KG1 (cell line): Measurements from ENCODE around the gene APOL3.
"Not testable (repeated sequence)": the region's sequence is repeated elsewhere in the genome, so short reads cannot be mapped to it uniquely, and the experiment has no call there.

ENCODE experiments used
- DNase-seq: peaks from one replicate; lab custom pipeline; 2025; lab: John Stamatoyannopoulos, UW

The APOL3 gene, protein sequence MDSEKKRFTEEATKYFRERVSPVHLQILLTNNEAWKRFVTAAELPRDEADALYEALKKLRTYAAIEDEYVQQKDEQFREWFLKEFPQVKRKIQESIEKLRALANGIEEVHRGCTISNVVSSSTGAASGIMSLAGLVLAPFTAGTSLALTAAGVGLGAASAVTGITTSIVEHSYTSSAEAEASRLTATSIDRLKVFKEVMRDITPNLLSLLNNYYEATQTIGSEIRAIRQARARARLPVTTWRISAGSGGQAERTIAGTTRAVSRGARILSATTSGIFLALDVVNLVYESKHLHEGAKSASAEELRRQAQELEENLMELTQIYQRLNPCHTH

DNA sequence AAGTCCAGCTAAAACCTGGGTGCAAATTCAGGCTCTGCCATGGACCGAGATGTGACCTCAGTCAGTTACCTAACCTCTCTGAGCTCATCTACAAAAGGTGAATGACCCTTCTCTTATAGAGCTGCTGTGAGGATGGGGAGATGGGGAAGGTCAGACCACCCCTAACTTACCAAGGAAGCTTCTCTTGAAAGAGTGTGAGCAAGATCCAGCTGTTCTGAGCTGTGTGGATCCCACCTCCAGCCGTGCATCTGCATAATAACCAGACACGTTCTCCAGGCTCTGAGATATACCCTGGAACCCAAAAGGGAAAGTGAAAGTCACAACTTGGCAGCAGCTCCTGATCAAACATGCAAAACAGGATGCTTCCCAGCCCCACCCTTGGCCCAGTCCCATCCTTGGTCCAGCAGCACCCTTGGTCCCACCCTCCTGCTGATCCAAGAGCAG is at the start of gene APOL3:
TSS of gene APOL3 (minus strand) at position 257 of the 444 bp plus-strand sequence. CDS start 11,700 bp downstream, outside the sequence.
- DNase-seq, result no peak

DNA sequence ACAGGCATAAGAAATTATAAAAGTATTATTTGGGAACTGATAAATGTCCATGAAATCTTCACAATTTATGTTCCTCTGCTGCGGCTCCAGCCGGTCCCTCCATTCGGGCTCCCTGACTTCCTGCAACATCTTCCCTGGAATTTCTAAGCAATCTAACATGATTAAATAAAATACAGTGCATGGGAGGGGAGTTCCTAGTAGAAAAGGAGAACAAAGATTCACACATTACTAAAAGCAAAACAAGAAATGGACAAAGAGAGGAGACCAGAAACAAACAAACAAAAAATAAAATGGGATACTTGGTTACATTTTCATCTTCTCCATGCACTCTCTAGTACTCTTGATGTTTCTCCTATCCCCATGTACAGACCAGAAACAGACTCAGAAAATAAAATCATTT is 49.7 kb upstream of the APOL3 start:
- DNase-seq, result no peak

DNA sequence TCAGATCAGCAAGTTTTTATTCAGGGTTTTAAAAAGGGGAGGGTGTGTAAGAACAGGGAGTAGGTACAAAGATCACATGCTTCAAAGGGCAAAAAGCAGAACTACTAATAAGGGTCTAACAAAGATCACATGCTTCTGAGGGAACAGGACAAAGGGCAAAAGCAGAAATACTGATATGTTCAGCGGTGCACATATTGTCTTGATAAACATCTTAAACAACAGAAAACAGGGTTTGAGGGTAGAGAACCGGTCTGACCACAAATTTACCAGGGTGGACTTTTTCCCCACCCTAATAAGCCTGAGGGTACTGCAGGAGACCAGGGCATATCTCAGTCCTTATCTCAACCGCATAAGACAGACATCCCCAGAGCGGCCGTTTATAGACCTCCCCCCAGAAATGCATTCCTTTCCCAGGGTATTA is 48.9 kb upstream of the APOL3 start:
- DNase-seq, result not testable (repeated sequence)

DNA sequence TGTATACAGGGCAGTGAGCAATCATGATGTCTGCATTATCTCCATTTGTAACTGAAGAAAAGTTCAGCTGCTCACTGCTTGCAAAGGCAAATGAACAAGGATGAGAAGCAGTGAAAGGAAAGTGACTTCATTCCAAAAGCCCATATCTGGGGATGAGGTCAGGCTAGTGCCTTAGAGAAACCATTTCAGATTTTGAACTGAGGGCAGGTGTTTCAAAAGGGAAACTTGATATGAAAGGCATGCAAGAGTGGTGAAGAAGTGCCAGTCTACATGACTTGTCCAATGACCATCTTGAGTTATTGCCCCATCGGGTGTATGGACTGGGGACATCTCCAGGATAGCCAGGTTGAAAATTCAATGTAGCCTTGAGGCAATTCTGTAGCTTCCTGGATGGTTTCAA is 48.4 kb upstream of the APOL3 start:
- no peak for DNase-seq

DNA sequence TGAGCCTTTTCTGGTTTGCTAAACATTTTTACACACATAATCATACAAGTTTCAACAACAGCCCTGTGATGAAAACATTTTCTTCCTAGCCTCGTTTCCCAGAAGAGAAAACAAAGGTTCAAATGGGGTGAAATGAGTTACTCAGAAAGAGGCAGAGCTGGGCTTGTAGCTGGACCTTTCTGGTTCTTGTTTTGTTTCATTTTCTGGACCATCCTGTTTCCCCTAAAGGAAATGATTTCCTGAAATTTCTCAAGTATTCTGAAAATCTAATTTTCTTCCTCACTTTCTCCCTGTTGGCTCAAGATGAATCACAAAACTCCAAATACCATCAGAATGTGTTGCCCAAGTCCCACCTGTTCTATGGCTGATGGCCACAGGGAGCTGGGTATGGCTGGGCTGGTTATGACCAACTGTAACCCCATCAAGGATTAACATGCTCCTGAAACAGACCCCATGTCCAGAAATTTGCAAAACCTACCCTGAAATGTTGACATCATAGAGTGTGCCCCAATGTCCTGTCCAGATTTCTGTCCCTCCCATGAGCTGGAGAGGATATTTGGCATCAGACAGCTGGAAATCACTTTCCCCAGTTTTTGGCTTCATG is 47.7 kb upstream of the APOL3 start:
- no peak for DNase-seq

DNA sequence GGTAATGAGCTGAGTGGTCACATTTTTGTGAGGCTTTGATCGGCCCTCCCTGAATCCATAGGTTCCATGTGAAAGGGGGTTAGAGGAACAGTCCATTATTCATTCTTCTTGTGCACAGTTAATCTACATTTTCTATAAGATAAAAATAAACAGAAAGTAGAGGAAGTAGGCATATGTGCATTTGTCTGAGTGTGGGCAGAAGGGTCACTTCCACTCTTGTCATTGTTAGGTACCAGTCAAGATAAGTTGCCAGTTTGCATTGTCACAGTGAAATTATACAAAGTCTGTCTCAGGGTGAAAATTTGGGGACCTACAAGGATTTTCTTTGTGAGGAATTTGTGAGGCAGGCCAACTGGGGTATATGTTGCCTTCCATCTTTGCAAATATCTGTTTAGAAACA is 45.7 kb upstream of the APOL3 start:
- DNase-seq, result no peak

DNA sequence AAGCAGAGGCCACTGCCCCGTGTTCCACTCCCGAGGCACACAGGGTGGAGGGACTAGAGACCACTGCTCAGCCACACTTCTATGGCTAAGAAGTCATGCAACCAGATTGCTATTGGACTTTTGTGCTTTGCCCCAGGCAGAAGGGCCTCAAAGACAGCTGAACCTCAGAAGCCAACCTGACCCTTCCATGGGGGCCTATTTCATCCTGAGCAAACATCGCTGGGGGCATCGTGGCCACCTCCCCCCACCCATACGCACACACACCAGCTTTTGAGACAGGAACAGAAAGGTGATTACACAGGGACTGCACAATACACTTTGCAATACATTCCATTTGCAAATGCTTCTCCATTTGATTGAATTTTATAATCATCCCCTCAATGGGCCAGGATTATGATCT is 45.0 kb upstream of the APOL3 start:
- not testable (repeated sequence) for DNase-seq

DNA sequence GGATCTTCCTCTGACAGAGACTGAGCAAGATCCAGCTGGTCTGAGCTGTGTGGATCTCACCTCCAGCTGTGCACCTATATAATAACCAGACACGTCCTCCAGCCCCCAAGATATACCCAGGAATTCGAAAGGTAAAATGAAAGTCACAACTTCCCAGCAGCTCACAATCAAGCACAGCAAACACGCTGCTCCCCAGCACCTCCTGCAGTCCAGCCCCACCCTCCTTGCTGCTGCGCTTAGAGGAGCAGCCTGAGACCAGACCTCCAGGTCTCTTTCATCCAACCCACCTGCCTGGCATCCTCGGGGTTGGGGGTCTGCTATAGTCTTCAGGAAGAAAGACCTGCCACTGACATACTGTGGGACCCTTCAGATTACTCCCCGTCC is 44.1 kb upstream of the APOL3 start:
- no peak for DNase-seq

DNA sequence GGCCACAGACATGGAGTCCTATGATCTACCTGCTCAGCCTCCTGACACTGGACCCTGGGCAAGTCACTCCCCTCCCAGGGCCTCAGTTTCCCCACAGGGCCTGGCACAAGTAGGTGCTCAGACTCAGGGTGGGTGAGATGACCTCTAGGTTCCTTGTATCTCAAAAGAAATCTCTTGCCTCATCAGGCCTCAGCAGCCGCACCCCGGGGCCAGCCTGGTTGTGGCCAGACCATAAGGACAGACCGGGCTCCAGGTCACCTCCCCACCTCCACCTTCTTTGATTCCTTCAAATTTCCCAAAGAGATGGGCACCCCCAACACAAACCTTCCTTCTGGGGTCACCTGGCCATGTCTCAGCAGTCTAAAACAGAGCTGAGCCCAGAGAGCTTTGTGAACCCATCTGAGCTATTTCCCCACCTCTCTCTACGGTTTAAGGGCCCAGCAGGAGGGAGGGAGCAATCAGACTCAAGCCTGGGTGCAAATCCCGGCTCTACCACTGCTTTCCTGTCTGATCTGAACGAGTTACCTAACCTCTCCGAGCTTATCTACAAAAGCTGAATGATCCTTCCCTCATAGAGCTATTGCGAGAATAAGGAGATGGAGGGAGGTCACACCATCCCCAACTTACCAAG is 43.6 kb upstream of the APOL3 start:
- no peak for DNase-seq

DNA sequence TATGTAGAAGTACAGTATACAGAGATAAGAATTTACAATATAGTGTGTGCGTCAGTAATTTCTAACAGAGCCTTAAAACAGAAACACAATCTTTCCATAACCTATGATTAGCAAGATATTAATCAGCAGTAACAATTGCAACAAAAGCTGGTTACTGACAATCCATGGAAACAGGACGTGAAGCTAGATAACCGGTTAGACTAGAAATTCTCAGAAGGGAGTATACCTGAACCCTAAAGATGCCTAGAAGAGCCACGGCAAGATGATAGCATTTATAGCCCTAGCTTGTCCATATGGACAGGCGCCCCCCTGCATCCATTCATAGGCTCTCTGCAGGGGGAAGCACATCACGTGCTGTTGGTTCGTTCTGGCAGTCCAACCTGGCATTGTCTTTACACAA is 42.9 kb upstream of the APOL3 start:
- not testable (repeated sequence) for DNase-seq

DNA sequence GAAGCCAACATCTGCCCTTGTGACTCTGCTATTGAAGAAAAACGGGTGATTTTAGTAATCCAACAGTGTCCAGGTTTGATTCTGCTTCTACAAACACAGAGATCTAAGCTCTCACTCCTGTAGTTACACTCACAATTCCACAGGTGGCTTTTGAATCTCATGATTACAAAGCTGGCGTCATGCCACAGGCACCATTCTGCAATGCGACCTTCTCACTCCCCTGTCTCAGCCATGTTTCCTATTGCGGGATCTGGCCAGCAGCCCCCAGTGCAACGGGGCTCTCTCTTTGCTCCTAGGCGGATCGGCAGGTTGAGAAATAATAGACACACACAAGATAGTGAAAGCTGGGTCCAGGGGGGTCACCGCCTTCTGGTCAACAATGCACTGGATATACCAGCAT is 42.4 kb upstream of the APOL3 start:
- DNase-seq, result not testable (repeated sequence)

DNA sequence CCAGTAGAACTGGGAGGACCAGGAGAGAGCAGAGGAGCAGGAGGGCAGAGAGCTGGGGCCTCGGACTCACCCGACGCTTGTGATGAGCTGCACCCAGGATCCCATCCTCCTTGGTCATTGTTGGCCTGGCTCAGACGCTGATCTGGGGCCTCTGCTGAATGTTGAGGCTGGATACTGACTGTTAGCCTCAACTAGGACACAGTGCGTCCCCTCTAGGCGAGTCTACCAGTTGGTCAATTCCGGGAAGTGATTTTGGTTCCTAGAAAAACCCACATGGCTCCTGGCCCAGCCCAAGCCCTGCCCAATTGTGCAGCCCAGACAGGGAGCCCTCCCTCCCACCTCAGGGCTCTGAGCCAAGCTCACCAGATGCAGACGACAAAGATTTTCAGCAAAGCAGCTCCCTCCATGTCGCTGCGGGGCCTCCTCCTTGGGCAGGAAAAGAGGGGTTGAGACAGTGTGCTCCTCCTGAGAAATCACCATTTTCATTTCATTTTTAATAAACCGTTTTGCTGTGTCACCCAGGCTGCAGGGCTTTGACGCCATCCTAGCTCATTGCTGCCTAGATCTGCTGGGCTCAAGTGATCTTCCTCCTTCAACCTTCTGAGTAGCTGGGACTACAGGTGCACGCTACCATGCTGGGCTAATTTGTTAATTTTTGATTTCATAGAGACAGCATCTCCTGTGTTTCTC is 41.2 kb upstream of the APOL3 start, which contains the start of gene APOL4:
TSS of gene APOL4 (minus strand) at position 180 of the 690 bp plus-strand sequence. CDS start at position 105, 75 bp downstream.
- DNase-seq, result no peak

DNA sequence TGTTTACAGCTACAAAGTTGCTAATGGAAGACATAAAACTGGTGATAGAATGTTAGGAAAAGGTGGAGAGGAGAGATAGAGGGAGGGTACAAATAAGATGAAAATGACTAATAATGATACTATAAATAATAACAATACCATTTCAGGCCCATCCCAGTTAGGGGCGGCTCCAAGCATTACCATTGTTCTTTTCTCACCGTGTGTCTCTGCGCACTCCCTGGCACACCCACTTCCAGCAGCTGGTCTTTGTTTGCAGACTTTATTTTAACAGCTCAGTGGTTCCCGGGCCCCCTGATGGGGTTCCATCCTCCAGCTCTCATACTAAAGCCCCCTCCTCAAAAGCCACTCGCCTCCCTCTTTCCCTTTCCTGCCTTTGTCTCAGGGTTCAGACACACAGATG is 40.5 kb upstream of the APOL3 start:
- not testable (repeated sequence) for DNase-seq

DNA sequence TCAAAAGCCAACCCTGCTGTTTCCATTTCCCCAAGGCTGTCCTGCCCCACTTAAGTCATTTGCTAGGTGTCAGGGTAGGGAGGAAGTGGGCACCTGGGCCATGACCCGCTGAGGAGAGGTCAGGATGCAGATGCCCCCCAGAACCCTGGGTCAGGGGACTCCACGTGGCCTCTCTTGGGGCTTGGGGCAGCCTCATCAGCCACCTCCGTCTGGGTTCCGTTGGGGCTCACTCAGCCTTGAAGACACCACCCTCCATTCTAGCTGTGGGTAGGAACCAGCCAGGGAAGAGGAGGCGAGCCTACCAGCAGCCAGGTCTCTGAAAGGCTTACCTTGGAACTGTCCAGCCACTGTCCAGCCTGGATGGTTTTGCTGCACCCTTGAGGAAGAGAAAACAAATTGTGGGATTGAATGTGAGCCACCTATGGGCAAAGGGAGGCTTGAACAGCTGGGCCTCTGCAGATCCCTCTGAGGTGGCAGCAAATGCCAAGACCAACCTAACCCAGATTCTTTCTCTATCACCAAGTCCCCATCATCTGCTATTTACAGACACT is 38.5 kb upstream of the APOL3 start:
- DNase-seq, result no peak

DNA sequence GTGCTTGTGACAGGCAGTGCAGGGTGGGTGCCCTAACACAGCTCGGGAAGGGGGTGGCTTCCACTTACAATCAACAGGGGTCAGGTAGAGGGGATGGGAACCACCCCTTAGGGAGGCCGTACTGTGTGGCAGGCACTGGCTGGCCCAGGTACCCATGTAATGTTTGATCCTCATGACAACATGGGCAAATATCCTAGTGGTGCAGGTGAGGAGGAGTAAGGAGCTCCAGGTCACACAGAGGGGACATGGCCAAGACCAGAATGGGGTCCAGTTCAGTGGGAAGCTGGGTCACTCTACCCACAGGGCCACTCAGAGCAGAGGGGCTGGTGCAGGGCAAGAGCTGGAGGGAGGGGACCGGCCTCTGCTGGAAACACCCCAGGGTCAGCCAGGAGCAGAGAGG is 38.0 kb upstream of the APOL3 start:
- DNase-seq, result no peak

DNA sequence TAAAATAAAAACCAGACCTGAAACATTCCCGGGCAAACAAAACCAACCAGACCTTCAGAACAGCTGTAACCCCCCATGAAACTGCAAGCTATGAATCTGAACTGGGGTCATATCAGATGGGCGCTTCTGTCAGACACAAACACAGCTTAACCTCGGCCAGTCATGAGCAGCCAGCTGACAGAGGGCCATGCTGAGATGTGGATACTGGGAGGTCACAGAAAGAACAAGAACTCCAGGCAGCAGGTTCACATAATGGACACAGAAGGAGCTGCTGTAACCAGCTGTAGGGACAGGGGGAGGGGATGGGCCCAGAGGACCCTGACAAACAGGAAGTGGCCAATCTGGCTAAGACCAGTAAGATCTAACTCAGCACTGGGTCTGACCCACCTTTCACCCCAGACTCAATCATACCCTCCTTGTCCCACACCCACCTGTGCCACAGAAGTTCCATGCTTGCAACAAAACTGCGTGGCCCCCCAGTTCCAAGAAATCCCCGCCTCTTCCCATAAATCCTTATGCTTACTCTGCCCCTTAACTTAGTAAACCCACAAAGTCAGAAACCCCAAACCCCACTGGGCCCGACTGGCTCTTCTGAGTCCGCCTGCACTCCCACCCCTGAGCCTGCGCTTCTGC is 37.1 kb upstream of the APOL3 start:
- DNase-seq, result peak; percentile 35

DNA sequence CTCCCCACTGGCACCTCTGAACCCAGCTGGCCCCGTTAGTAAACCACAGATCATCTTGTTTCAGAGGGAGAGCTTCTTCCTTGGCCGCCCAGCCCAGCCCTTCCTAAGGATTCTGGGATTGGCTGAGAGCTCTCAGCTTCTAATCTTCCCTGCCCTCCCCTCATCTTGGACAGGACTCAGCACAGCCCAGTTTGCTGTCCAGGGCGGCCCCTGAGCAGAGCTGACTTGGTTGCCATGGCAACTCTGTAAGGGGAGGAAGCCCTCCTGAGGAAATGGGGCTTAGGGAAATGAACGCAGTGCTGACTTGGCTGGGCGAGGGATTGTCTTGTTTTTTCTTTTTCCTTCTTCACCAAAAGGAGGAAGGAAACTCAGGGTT is 36.5 kb upstream of the APOL3 start:
- no peak for DNase-seq

DNA sequence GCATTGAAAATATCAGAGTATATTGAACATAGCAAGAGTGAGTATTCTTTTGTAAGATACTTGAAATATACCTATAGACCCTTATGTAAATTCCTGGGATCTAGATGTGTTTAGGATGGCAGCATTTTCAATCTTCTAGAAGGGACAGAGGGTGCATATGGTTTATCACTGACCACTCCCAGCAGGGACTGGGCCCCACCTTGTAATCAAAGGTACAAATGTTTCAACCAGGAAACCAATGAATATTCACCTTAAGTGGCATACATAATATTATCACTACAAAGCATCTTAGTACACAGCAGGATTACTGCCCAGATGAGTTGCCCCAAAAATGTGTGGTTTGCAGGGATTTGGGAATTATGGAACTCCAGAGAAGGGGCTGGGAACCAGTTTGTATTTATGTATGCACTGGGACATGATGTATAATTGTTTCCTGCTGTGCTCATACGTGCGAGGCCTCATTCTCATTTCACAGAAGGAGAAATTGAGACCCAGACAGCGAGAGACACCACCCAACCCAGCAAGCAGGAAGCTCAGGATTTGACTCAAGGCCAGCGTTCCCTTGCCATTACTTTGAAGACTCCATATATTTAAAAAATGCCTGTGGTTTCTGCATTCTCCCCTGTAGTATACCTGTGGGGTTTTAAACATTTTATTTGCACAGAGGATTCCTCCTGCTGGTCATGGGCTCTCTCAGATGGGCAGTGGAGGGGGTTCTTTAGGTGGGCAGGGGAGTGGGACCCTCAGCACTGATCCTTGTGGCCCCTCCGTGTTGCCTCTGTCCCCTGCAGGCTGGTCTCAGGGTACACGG is 35.9 kb upstream of the APOL3 start:
- DNase-seq, result no peak

DNA sequence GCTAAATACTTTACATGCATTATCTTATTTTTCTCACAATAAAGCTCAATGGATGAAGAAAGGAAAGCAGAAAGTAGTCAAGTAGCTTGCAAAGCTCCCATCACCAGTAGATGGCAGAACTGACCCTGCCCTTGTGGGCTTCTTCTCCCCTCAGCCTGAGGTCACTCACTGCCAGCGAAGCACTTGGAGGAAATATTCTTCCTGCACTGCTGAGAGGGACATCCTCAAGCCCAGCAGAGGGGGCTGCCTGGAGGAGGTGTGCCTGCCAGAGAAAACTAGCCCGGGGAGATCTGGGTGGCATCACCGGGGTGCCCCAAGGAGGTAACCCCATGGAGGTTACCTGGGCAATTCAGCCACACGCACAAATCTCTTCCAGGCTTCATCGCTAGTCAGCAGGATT is 34.4 kb upstream of the APOL3 start:
- peak; percentile 20 for DNase-seq

DNA sequence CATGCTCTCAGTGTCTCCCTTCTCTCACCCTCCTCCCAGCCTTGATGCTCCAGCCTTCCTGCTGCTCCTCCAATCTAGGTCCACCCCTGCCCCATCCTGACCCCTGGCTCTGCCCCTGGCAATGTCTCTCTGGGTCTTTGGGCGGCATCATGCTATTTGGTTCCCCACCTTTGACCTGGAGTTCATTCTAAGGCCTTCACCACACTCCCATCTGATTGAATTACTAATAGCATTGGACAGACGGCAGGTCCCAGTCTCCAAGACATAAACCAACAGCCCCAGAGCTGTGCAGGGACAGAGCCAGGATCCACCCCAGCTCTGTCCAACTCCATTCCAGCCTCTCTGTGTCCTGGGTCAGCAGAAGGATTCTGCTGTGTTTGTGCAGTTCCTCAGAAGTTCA is 33.8 kb upstream of the APOL3 start:
- DNase-seq, result no peak

DNA sequence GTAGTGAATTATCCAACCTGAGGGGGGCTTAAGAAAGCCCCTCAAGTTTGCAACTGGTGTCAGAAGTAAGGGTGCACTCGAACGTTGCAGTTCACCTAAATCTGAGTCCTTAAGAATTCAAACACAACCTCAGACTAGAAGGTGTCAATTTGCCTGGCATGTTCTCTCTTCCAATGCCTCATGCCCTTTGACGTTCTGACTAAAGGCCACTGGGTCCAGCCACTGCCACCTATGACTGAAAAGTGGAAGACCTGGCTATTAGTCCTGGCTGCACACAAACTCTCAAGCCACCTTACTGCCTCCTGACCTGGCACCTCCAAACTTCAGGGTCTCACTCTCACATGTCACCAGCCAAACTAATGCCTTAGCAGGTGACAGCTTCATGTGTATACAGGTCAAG is 33.0 kb upstream of the APOL3 start:
- DNase-seq, result no peak
